Measurements from ENCODE around the gene CDK5R2.

GRCh38 chr2:218910741-218911140, 48.7 kb upstream of the CDK5R2 start:
- no peak for TF ChIP-seq POLR2A (IDR thresholded peaks at IDR 0.05)
- no peak for TF ChIP-seq CTCF (IDR thresholded peaks at IDR 0.05)
